Ovary (tissue), 9 donors: Measurements from ENCODE around the gene UCHL5. TPM values are rescaled to one million over a fixed set of nuclear protein-coding genes. Genes with fewer than 3 reads are reported as not detected.

ENCODE experiments used
- DNase-seq, 5 donors: peaks; one replicate each; pipeline ENCODE4 v3.0.0-alpha.2; 2019 to 2020
- H3K27ac ChIP-seq, 2 donors: fragments of 200-600 bp; one replicate each; pipeline versions ENCODE4 v1.5.1 to v1.8.0; 2019 to 2022
- H3K27me3 ChIP-seq: fragments of 200-600 bp; one replicate; pipeline ENCODE4 v1.8.0; 2022
- H3K36me3 ChIP-seq: fragments of 200-600 bp; sonication (generic); one replicate; pipeline ENCODE4 v1.5.1; 2019
- H3K4me1 ChIP-seq: one replicate; pipeline ENCODE4 v1.8.1; 2013; ENCODE audit warnings: mild to moderate bottlenecking, moderate library complexity; ENCODE audit not compliant: insufficient read depth
- H3K4me3 ChIP-seq: fragments of 200-600 bp; sonication (generic); one replicate; pipeline ENCODE4 v1.5.1; 2017
- H3K9me3 ChIP-seq, 2 donors: fragments of 200-600 bp in 1 of 2; sonication (generic) in 1 of 2; one replicate each; pipeline versions ENCODE4 v1.5.1 to v1.8.1; 2013 to 2019; ENCODE audit warnings: mild to moderate bottlenecking in 1 of 2, moderate library complexity in 1 of 2
- EP300 ChIP-seq: sonication (generic); formaldehyde crosslinking; IDR thresholded peaks from one replicate; pipeline ENCODE4 v1.6.1; 2017; ENCODE audit warnings: antibody characterized with exemption
- POLR2A ChIP-seq: fragments of 450-650 bp; IDR thresholded peaks from one replicate; pipeline ENCODE4 v1.6.1; 2017; ENCODE audit warnings: antibody characterized with exemption, mild to moderate bottlenecking, moderate library complexity
- WGBS, 3 donors: extraction: QIAGEN DNeasy Blood & Tissue Kit in 1 of 3; methylation state at CpG; one replicate each; pipeline versions ENCODE4 v1.1.5 to v1.1.7; 2013 to 2017; 5-methylcytosine and 5-hydroxymethylcytosine counted together
- intact Hi-C, 4 donors: fragments of 100-400 bp; cut with DNase I; formaldehyde crosslinking; loops; one replicate each; pipeline versions ENCODE4 v1.11.0 to v1.15.1; 2022 to 2023
- polyA plus RNA-seq, 2 donors: library from polyadenylated mRNA; stranded (reverse); fragments of 200-250 nt in 1 of 2; fragments of 350-450 nt in 1 of 2; fragmentation: Illumina TruSeq in 1 of 2; extraction: RNeasy Lipid Tissue Mini Kit (QIAGEN cat#74804) in 1 of 2; gene quantifications; one replicate each; pipeline ENCODE4 v1.2.3, GENCODE V29; 2013 to 2014
- total RNA-seq, 7 donors: library from RNA; depleted of rRNA in 2 of 7; stranded (reverse); fragments of >200 nt in 2 of 7; fragmentation: NEBNext Ultra II Directional in 3 of 7; extraction: Animal tissue kit (Norgen Biotek cat#: 25700) in 3 of 7; gene quantifications; one replicate each; pipeline versions ENCODE4 v1.1.0 to v1.2.4, GENCODE V29; 2016 to 2023
- TF ChIP-seq, protein P1 (sequence below), 3 donors: fragments of 450-650 bp in 2 of 3; fragments of 200-600 bp in 1 of 3; IDR thresholded peaks; one replicate each; pipeline versions ENCODE4 v1.5.1 to v1.8.0; 2016 to 2022; ENCODE audit warnings: antibody characterized with exemption in 3 of 3, mild to moderate bottlenecking in 1 of 3
- donor health status: DM: no; HTN: no; CAD: no; lungs with moderate emphysema.
- donor health status: DM: no; HTN: no; CAD: no.
- donor health status: Bipolar disorder and iron deficiency.
- donor health status: DM: yes; HTN: yes; CAD: no.
- donor health status: DM: no; HTN: no; CAD: no.
- donor health status: DM: yes; HTN: yes; CAD: no.

UCHL5 gene
- total and polyA plus RNA-seq, 9 donors: 12.3 to 29.3 (median 23.3) TPM

DNA sequence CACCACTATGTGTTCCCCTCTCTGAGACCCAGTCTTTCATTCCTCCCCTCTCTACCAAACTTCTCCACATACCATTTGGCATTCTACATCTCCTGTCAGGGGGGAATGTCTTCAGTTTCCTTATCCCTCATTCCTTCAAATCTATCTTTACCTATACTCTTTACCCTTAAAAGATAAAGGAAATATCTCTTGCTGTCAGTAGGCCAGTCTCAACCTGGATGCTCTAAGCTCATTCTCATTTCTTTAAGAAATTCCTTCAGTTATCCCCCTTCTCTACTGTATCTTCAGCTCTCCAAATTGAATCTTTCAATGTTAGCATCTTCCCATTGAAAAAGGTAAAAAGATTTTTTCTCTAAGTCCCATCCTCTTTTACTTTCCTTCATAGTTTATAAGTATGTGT, 6.8 kb upstream of the UCHL5 start:
- no peaks in the 10 kb centered on the region for H3K27me3 ChIP-seq
- intact Hi-C loops: no loop called here
- no peak for TF ChIP-seq POLR2A
- TF ChIP-seq EP300: no peak
- TF ChIP-seq, protein P1, sequence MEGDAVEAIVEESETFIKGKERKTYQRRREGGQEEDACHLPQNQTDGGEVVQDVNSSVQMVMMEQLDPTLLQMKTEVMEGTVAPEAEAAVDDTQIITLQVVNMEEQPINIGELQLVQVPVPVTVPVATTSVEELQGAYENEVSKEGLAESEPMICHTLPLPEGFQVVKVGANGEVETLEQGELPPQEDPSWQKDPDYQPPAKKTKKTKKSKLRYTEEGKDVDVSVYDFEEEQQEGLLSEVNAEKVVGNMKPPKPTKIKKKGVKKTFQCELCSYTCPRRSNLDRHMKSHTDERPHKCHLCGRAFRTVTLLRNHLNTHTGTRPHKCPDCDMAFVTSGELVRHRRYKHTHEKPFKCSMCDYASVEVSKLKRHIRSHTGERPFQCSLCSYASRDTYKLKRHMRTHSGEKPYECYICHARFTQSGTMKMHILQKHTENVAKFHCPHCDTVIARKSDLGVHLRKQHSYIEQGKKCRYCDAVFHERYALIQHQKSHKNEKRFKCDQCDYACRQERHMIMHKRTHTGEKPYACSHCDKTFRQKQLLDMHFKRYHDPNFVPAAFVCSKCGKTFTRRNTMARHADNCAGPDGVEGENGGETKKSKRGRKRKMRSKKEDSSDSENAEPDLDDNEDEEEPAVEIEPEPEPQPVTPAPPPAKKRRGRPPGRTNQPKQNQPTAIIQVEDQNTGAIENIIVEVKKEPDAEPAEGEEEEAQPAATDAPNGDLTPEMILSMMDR (IDR thresholded peaks at IDR 0.05): no peak
- H3K9me3 ChIP-seq: no peaks in the 10 kb centered on the region
- no peak for DNase-seq
- no peaks in the 10 kb centered on the region for H3K36me3 ChIP-seq
- peaks cover 3% of the 10 kb centered on the region for H3K4me1 ChIP-seq
- H3K4me3 ChIP-seq: no peak overlapping the region
- H3K27ac ChIP-seq: no peak overlapping the region

- TF ChIP-seq, protein P1 (IDR thresholded peaks at IDR 0.05): no peak
- TF ChIP-seq EP300: no peak
- TF ChIP-seq POLR2A: no peak
- Histone ChIP-seq H3K27ac (no peak overlapping the region), H3K4me1 (peaks cover 5% of the 10 kb centered on the region), H3K4me3 (no peak overlapping the region), H3K9me3 (no peaks in the 10 kb centered on the region), H3K27me3 (no peaks in the 10 kb centered on the region), H3K36me3 (no peaks in the 10 kb centered on the region)
- no peak for DNase-seq
- WGBS, 3 donors: 91 to 94% (median 93%) methylated on average over 4 of the region's 4 CpGs
- intact Hi-C loops: no loop called here
These were observed 3.7 kb upstream of the UCHL5 start for GRCh38 chr1:193062698-193063463.

DNA sequence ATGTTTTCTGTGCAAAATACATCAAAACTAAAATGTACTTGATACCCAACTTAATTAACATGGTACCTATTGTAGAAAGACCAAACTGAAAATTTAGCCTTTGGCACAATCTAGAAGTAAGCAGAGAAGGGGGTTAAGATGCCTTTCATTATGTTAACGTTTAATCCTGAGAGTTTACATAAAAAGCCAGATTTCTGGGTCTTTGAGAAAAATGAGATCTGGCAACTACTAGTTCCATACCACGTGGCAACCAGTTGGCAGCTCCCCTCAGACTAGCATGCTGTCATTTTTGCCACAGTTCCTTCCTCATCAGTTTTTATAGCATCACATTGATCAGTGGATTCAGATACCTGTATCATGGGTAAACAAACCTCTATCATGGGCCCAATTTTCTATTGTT, 1.8 kb upstream of the UCHL5 start:
- TF ChIP-seq EP300 (no peak), POLR2A (no peak)
- TF ChIP-seq, protein P1 (IDR thresholded peaks at IDR 0.05): no peak
- intact Hi-C loops: no loop called here
- no peak for DNase-seq
- 5 to 10% (median 8%) methylated on average over 2 of the region's 2 CpGs for WGBS, 3 donors
- Histone ChIP-seq H3K4me3 (peak overlapping the region; percentile 58), H3K9me3 (no peaks in the 10 kb centered on the region), H3K27ac (no peak overlapping the region), H3K36me3 (no peaks in the 10 kb centered on the region), H3K27me3 (no peaks in the 10 kb centered on the region), H3K4me1 (peaks cover 6% of the 10 kb centered on the region)

- Histone ChIP-seq H3K9me3 (no peaks in the 10 kb centered on the region), H3K4me3 (peak overlapping the region; percentile 58), H3K36me3 (no peaks in the 10 kb centered on the region), H3K4me1 (peaks cover 6% of the 10 kb centered on the region), H3K27ac (peak overlapping the region in 1 of 2 donors; percentile 96), H3K27me3 (no peaks in the 10 kb centered on the region)
- intact Hi-C loops: no loop called here
- 3 to 6% (median 4%) methylated on average over 4 of the region's 4 CpGs for WGBS, 3 donors
- TF ChIP-seq, protein P1 (IDR thresholded peaks at IDR 0.05): no peak
- no peak for TF ChIP-seq EP300
- no peak for TF ChIP-seq POLR2A
- no peak for DNase-seq
These were observed 1.2 kb upstream of the UCHL5 start for GRCh38 chr1:193060406-193060805.
